ENCODE measurements around the gene CCNC. TPM values are rescaled to one million over a fixed set of nuclear protein-coding genes. Genes with fewer than 3 reads are reported as not detected.

Gene CCNC
- total RNA-seq, 1 experiment from 2014 or later = 76.5 TPM

DNA sequence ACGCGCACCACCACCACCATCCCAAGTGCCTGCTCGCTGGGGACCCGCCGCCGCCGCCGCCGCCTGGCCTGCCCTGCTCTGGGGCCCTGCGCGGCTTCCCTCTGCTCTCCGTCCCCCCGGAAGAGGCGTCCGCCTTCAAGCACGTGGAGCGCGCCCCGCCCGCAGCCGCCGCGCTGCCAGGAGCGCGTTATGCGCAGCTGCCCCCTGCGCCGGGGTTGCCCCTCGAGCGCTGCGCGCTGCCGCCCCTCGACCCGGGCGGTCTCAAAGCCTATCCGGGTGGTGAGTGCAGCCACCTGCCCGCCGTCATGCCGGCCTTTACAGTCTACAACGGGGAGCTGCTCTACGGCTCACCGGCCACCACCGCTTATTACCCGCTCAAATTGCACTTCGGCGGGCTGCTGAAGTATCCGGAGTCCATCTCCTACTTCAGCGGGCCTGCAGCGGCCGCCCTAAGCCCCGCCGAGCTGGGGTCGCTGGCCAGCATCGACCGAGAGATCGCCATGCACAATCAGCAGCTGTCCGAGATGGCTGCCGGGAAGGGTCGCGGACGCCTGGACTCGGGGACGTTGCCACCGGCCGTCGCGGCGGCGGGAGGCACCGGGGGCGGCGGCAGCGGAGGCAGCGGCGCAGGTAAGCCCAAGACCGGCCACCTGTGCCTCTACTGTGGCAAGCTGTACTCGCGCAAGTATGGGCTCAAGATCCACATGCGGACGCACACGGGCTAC lies 45.4 kb upstream of the CCNC start:
- no TSS peak for BruUV-seq (replicated peaks)
- intact Hi-C loops (cut with micrococcal nuclease) = no loop called here
- H3K27ac Mint-ChIP-seq (ENCODE audit: low read depth, unreplicated experiment) = no peak overlapping the region
- H3K9me3 Mint-ChIP-seq (ENCODE audit: unreplicated experiment) = no peaks in the 10 kb centered on the region
- no peaks in the 10 kb centered on the region for H3K4me1 Mint-ChIP-seq (ENCODE audit: insufficient read depth, unreplicated experiment)
- ChIA-PET CTCF (no interaction called here), POLR2A (no interaction called here)
- TF ChIP-seq, protein P1, sequence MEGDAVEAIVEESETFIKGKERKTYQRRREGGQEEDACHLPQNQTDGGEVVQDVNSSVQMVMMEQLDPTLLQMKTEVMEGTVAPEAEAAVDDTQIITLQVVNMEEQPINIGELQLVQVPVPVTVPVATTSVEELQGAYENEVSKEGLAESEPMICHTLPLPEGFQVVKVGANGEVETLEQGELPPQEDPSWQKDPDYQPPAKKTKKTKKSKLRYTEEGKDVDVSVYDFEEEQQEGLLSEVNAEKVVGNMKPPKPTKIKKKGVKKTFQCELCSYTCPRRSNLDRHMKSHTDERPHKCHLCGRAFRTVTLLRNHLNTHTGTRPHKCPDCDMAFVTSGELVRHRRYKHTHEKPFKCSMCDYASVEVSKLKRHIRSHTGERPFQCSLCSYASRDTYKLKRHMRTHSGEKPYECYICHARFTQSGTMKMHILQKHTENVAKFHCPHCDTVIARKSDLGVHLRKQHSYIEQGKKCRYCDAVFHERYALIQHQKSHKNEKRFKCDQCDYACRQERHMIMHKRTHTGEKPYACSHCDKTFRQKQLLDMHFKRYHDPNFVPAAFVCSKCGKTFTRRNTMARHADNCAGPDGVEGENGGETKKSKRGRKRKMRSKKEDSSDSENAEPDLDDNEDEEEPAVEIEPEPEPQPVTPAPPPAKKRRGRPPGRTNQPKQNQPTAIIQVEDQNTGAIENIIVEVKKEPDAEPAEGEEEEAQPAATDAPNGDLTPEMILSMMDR (IDR thresholded peaks at IDR 0.05; ENCODE audit: unreplicated experiment) = no peak
- H3K4me3 Mint-ChIP-seq (ENCODE audit: unreplicated experiment) = no peak overlapping the region
- peaks cover 70% of the 10 kb centered on the region for H3K27me3 Mint-ChIP-seq (ENCODE audit: insufficient read depth, unreplicated experiment)
- no peak for DNase-seq (ENCODE audit: unreplicated experiment)
- no peaks in the 10 kb centered on the region for H3K36me3 Mint-ChIP-seq (ENCODE audit: insufficient read depth, unreplicated experiment)

DNA sequence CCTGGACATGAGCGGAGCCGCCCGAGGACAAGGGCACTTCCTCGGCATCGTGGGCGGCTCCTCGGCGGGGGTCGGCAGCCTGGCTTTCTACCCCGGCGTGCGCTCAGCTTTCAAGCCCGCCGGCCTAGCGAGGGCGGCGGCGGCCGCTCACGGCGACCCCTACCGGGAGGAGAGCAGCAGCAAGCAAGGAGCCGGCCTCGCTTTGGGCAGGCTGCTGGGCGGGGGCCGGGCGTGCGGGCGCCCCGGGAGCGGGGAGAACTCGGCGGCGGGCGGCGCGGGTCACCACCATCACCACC lies 44.9 kb upstream of the CCNC start:
- no peak for DNase-seq (ENCODE audit: unreplicated experiment)
- no peaks in the 10 kb centered on the region for H3K36me3 Mint-ChIP-seq (ENCODE audit: insufficient read depth, unreplicated experiment)
- POLR2A ChIA-PET = no interaction called here
- no TSS peak for BruUV-seq (replicated peaks)
- peaks cover 70% of the 10 kb centered on the region for H3K27me3 Mint-ChIP-seq (ENCODE audit: insufficient read depth, unreplicated experiment)
- no peak overlapping the region for H3K4me3 Mint-ChIP-seq (ENCODE audit: unreplicated experiment)
- CTCF ChIA-PET = no interaction called here
- intact Hi-C loops (cut with micrococcal nuclease) = no loop called here
- no peaks in the 10 kb centered on the region for H3K4me1 Mint-ChIP-seq (ENCODE audit: insufficient read depth, unreplicated experiment)
- no peak overlapping the region for H3K27ac Mint-ChIP-seq (ENCODE audit: low read depth, unreplicated experiment)
- H3K9me3 Mint-ChIP-seq (ENCODE audit: unreplicated experiment) = no peaks in the 10 kb centered on the region
- TF ChIP-seq, protein P1 (IDR thresholded peaks at IDR 0.05; ENCODE audit: unreplicated experiment) = no peak

DNA sequence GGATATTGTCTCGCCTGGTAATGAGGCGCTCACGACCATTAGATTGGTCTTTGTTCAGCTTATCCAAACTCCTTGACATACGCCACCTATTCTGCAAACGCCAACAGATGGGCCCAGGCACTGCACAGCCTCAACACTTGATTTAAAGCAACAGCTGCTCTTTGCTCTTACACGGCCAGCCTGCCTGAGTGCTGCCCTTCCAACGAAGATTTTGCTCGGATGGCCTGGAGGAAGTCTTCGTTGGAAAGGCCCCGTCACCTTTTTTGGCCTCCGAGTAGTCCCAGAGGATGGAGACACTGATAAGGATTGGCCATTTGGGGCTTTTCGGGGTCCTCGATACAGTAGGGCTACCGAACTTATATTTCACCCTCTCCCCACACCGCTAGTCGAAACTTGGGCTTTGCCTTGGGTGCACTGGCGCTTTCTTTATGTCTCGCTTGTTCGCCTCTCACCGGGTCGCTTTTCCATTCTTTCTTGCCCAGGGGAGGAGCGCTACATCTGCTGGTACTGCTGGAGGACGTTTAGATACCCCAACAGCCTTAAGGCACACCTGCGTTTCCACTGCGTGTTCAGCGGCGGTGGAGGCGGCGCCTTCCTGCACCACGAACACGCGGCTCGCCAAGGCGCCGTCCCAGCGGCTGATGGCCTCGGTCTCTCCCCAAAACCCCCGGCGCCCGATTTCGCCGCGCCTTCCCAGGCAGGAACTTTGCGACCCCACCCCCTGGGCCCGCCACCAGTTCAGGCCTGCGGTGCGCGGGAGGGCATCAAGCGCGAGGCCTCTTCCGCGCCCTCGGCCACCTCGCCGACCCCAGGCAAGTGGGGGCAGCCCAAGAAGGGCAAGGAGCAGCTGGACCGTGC lies 44.3 kb upstream of the CCNC start:
- H3K4me1 Mint-ChIP-seq (ENCODE audit: insufficient read depth, unreplicated experiment) = no peaks in the 10 kb centered on the region
- POLR2A ChIA-PET = no interaction called here
- H3K36me3 Mint-ChIP-seq (ENCODE audit: insufficient read depth, unreplicated experiment) = no peaks in the 10 kb centered on the region
- intact Hi-C loops (cut with micrococcal nuclease) = no loop called here
- peaks cover 70% of the 10 kb centered on the region for H3K27me3 Mint-ChIP-seq (ENCODE audit: insufficient read depth, unreplicated experiment)
- TF ChIP-seq, protein P1 (IDR thresholded peaks at IDR 0.05; ENCODE audit: unreplicated experiment) = no peak
- no peaks in the 10 kb centered on the region for H3K9me3 Mint-ChIP-seq (ENCODE audit: unreplicated experiment)
- H3K27ac Mint-ChIP-seq (ENCODE audit: low read depth, unreplicated experiment) = no peak overlapping the region
- H3K4me3 Mint-ChIP-seq (ENCODE audit: unreplicated experiment) = no peak overlapping the region
- CTCF ChIA-PET = interaction anchor here (2.0 kb wide), 1 partner anchor 133 kb away, joined by 6 read pairs; no protein-coding TSS in a partner anchor
- no peak for DNase-seq (ENCODE audit: unreplicated experiment)
- no TSS peak for BruUV-seq (replicated peaks)

DNA sequence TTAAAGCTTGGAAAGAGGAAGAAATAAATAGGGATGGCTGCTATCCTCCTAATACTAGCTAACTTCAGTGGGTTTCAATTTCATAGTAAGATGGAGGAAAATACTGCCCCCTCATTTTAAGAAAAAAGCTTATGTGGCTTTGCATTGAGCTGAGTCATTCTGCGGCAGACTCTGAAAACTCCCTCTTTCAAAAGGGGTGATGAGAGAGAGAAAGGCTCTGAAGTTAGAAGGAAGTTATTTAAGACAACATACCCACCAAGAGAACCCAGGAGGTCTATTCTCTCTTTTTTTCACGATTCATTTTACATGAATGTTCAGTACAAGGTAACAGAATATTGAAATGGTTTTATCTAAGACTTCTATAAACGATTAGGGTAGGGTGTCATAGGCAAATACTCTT lies 42.7 kb upstream of the CCNC start:
- Mint-ChIP-seq H3K27me3 (ENCODE audit: insufficient read depth, unreplicated experiment) (peaks cover 69% of the 10 kb centered on the region), H3K4me1 (ENCODE audit: insufficient read depth, unreplicated experiment) (no peaks in the 10 kb centered on the region), H3K36me3 (ENCODE audit: insufficient read depth, unreplicated experiment) (no peaks in the 10 kb centered on the region), H3K4me3 (ENCODE audit: unreplicated experiment) (no peak overlapping the region), H3K9me3 (ENCODE audit: unreplicated experiment) (no peaks in the 10 kb centered on the region), H3K27ac (ENCODE audit: low read depth, unreplicated experiment) (no peak overlapping the region)
- no peak for DNase-seq (ENCODE audit: unreplicated experiment)
- intact Hi-C loops (cut with micrococcal nuclease) = no loop called here
- ChIA-PET POLR2A (interaction anchor here (1.6 kb wide), 1 partner anchor 42 kb away, joined by 6 read pairs; the partner anchor contains the start of gene CCNC), CTCF (interaction anchor here (0.5 to 2.0 kb wide), 4 partner anchors 12 to 135 kb away, joined by 3 to 6 read pairs (median 3); no protein-coding TSS in a partner anchor)
- TF ChIP-seq, protein P1 (IDR thresholded peaks at IDR 0.05; ENCODE audit: unreplicated experiment) = no peak
- no TSS peak for BruUV-seq (replicated peaks)

All from MCF 10A (cell line).